Measurements from ENCODE around the gene FAM78A.
"Not testable (repeated sequence)": the region's sequence is repeated elsewhere in the genome, so short reads cannot be mapped to it uniquely, and the experiment has no call there.

FAM78A gene

DNA sequence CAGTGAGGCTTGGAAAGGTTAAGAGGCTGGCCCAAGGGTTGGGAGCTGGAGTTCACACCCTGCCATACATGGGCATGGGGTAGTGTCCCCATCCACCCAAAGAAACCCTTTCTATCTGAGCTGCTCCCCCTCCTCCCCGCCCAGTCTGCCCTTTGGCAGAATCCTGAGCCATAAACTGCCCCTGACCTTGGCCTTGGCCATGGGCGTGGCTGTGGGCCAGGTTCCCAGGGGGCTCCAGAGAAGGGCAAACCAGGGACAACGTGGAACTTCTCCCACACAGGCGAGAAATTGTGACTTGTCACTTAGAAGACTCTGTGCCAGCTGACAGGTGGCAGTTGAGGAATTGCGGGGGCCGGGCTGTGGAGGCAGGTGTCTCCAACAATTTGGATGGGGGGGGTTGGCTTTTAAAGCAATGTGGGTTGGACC, 4.8 kb downstream of the FAM78A start:
- H3K9ac ChIP-seq (ENCODE audit: low read depth, low read length, poor library complexity, severe bottlenecking): peak overlapping the region; percentile 77

DNA sequence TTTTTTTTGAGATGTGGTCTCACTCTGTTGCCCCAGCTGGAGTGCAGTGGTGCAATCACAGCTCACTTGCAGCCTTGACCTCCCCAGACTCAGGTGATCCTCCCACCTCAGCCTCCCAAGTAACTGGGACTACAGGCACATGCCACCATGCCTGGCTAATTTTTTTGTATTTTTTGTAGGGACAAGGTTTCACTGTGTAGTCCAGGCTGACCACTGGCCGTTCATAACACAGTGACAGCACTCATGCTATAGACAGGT, 5.4 kb downstream of the FAM78A start:
- Histone ChIP-seq H3K9ac (ENCODE audit: low read depth, low read length, poor library complexity, severe bottlenecking) (peak overlapping the region; percentile 77), H3K4me2 (ENCODE audit: low read depth, low read length, poor library complexity, severe bottlenecking) (peak overlapping the region; percentile 90), H3K4me1 (ENCODE audit: insufficient read depth, low read length, poor library complexity, severe bottlenecking) (peaks cover 86% of the 10 kb centered on the region), H3K4me3 (ENCODE audit: low read length, poor library complexity, severe bottlenecking) (peak overlapping the region; percentile 73), H3K79me2 (ENCODE audit: insufficient read depth, low read length) (peaks cover 97% of the 10 kb centered on the region)
- not testable (repeated sequence) for H3F3A ChIP-seq (ENCODE audit: low read depth); H4K20me1 ChIP-seq (ENCODE audit: insufficient read depth, low read length, poor library complexity, severe bottlenecking); H3K9me3 ChIP-seq (ENCODE audit: insufficient read depth, low read depth, low read length); H3K36me3 ChIP-seq (ENCODE audit: insufficient read depth, low read length); H3K27me3 ChIP-seq (ENCODE audit: insufficient read depth, low read length, poor library complexity, severe bottlenecking); H3K9me2 ChIP-seq (replicated peaks; ENCODE audit: low read depth, low read length); H2AFZ ChIP-seq (ENCODE audit: low read length)

More for the DNA sequence above, 4.8 kb downstream of the FAM78A start:
- Histone ChIP-seq H3K4me1 (ENCODE audit: insufficient read depth, low read length, poor library complexity, severe bottlenecking) (peaks cover 82% of the 10 kb centered on the region), H4K20me1 (ENCODE audit: insufficient read depth, low read length, poor library complexity, severe bottlenecking) (no peaks in the 10 kb centered on the region), H3K9me2 (replicated peaks; ENCODE audit: low read depth, low read length) (no peaks in the 10 kb centered on the region), H3F3A (ENCODE audit: low read depth) (no peaks in the 10 kb centered on the region), H3K9me3 (ENCODE audit: insufficient read depth, low read depth, low read length) (no peaks in the 10 kb centered on the region), H3K4me2 (ENCODE audit: low read depth, low read length, poor library complexity, severe bottlenecking) (peak overlapping the region; percentile 90), H3K27me3 (ENCODE audit: insufficient read depth, low read length, poor library complexity, severe bottlenecking) (no peaks in the 10 kb centered on the region), H3K36me3 (ENCODE audit: insufficient read depth, low read length) (no peaks in the 10 kb centered on the region; the same call in 1 of the 2 replicates), H3K79me2 (ENCODE audit: insufficient read depth, low read length) (peaks cover 97% of the 10 kb centered on the region), H2AFZ (ENCODE audit: low read length) (no peak overlapping the region), H3K4me3 (ENCODE audit: low read length, poor library complexity, severe bottlenecking) (peak overlapping the region; percentile 73)
- TF ChIP-seq, protein P1, sequence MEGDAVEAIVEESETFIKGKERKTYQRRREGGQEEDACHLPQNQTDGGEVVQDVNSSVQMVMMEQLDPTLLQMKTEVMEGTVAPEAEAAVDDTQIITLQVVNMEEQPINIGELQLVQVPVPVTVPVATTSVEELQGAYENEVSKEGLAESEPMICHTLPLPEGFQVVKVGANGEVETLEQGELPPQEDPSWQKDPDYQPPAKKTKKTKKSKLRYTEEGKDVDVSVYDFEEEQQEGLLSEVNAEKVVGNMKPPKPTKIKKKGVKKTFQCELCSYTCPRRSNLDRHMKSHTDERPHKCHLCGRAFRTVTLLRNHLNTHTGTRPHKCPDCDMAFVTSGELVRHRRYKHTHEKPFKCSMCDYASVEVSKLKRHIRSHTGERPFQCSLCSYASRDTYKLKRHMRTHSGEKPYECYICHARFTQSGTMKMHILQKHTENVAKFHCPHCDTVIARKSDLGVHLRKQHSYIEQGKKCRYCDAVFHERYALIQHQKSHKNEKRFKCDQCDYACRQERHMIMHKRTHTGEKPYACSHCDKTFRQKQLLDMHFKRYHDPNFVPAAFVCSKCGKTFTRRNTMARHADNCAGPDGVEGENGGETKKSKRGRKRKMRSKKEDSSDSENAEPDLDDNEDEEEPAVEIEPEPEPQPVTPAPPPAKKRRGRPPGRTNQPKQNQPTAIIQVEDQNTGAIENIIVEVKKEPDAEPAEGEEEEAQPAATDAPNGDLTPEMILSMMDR (conservative IDR thresholded peaks at IDR 0.05; ENCODE audit: low read length): no peak
- TF ChIP-seq EZH2phosphoT487 (IDR thresholded peaks at IDR 0.05; ENCODE audit: borderline replicate concordance): no peak

DNA sequence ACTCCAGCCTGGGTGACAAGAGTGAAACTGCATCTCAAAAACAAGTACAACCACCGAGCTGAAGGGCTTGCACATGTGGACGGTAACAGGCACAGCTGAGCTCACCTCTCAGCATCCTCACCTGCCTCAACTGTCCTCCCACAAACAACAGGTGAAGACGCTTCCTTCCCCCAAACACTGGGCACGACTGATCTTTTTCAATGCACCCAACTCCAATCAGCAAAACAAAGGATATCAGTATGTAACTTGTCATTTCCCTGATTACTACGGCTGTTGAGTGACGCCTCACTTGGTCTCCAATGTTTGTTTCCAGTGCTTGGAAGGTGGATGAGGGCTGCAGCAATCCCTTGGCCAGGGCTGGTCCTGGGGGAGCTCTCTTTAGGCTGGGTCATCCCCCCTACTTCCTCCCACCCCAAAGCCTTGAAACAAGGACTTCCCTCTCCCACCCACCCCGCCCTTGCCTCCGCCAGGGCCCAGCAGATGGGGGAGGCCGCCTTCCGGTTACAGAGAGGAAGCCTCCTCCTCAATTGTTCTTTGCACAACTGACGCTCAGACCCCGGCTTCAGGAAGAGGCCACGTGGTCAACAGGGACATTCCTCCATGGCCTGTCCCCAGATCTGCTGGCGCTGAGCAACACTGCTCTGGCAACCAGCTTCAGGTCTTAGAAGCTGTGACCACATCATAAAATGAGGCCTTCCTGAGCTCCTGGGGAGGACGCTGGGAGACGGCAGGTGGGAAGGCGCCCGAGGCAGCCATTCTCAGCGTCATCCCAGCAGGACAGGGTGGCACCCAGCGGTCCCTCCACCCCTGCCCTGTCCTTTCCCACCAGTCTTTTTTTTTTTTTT, 5.9 kb downstream of the FAM78A start:
- peaks cover 81% of the 10 kb centered on the region for H3K4me1 ChIP-seq (ENCODE audit: insufficient read depth, low read length, poor library complexity, severe bottlenecking)

More for the DNA sequence above, 5.9 kb downstream of the FAM78A start:
- H4K20me1 ChIP-seq (ENCODE audit: insufficient read depth, low read length, poor library complexity, severe bottlenecking): no peaks in the 10 kb centered on the region
- no peaks in the 10 kb centered on the region for H3K9me2 ChIP-seq (replicated peaks; ENCODE audit: low read depth, low read length)
- H3K9me3 ChIP-seq (ENCODE audit: insufficient read depth, low read depth, low read length): no peaks in the 10 kb centered on the region
- H3K9ac ChIP-seq (ENCODE audit: low read depth, low read length, poor library complexity, severe bottlenecking): peak overlapping the region; percentile 77
- H2AFZ ChIP-seq (ENCODE audit: low read length): peak overlapping the region; percentile 43
- peak overlapping the region; percentile 73 for H3K4me3 ChIP-seq (ENCODE audit: low read length, poor library complexity, severe bottlenecking)
- H3K79me2 ChIP-seq (ENCODE audit: insufficient read depth, low read length): peaks cover 97% of the 10 kb centered on the region
- no peak for TF ChIP-seq EZH2phosphoT487 (IDR thresholded peaks at IDR 0.05; ENCODE audit: borderline replicate concordance)
- TF ChIP-seq, protein P1 (conservative IDR thresholded peaks at IDR 0.05; ENCODE audit: low read length): no peak
- H3K4me2 ChIP-seq (ENCODE audit: low read depth, low read length, poor library complexity, severe bottlenecking): peak overlapping the region; percentile 90
- no peaks in the 10 kb centered on the region for H3K27me3 ChIP-seq (ENCODE audit: insufficient read depth, low read length, poor library complexity, severe bottlenecking)
- H3K36me3 ChIP-seq (ENCODE audit: insufficient read depth, low read length): no peaks in the 10 kb centered on the region; the same call in 1 of the 2 replicates
- no peaks in the 10 kb centered on the region for H3F3A ChIP-seq (ENCODE audit: low read depth)
